HFFc6 (cell line): ENCODE data around the gene MREG. TPM values are rescaled to one million over a fixed set of nuclear protein-coding genes. Genes with fewer than 3 reads are reported as not detected.

Source experiments
- DNase-seq: peaks from one replicate; pipeline ENCODE4 v3.0.0-alpha.2; 2018
- H3K27ac Mint-ChIP-seq: 2 replicates; pipeline ENCODE4 v1.8.0; 2020; ENCODE audit warnings: mild to moderate bottlenecking, mixed read lengths
- H3K27me3 Mint-ChIP-seq: 2 replicates; pipeline ENCODE4 v1.8.0; 2021; ENCODE audit warnings: mild to moderate bottlenecking, moderate library complexity, mixed read lengths; ENCODE audit not compliant: insufficient read depth
- H3K36me3 Mint-ChIP-seq: 2 replicates; pipeline ENCODE4 v1.8.0; 2021; ENCODE audit warnings: low read depth, mixed read lengths
- H3K4me1 Mint-ChIP-seq: 2 replicates; pipeline ENCODE4 v1.8.0; 2020; ENCODE audit warnings: low read depth, mixed read lengths
- H3K4me3 Mint-ChIP-seq: 2 replicates; pipeline ENCODE4 v1.8.0; 2020; ENCODE audit warnings: mild to moderate bottlenecking, moderate library complexity, mixed read lengths
- H3K9me3 Mint-ChIP-seq: 2 replicates; pipeline ENCODE4 v1.8.0; 2020; ENCODE audit warnings: mild to moderate bottlenecking, mixed read lengths
- total RNA-seq, 6 experiments: library from RNA; stranded (reverse); fragmentation: NEBNext Ultra II Directional; extraction: Animal tissue kit (Norgen Biotek cat#: 25700); gene quantifications; 2 replicates in 1 of 6; 3 replicates in 5 of 6; pipeline ENCODE4 v1.2.3, GENCODE V29; 2021
- TF ChIP-seq, protein P1 (sequence below): fragments of 200-600 bp; sonication (generic); IDR thresholded peaks from 2 replicates; pipeline ENCODE4 v1.5.0; 2021; ENCODE audit warnings: antibody characterized with exemption, mild to moderate bottlenecking

Gene MREG
- total RNA-seq, 6 experiments from 2014 or later = 2.0 to 3.5 (median 3.2) TPM

DNA sequence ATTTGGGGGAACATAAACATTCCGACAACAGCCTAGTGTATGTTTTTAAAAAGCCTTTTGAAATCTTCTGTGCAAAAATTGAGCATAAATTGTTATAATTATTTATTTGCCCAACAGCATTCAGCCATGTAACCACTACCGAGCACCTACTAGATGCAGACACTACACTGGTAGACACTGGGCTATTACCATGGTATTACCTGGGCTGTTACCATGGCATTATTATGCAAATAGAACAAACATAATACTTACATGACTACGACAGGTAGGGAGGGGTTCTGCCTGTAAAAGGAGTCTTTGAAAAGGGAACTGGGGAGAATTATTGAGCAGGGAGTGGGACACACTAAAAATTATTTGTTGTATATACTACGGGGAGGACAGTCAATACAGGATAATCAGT is 116.4 kb downstream of the MREG start:
- no peaks in the 10 kb centered on the region for H3K27me3 Mint-ChIP-seq
- H3K4me1 Mint-ChIP-seq = peaks cover 34% of the 10 kb centered on the region
- H3K36me3 Mint-ChIP-seq = no peaks in the 10 kb centered on the region
- no peaks in the 10 kb centered on the region for H3K9me3 Mint-ChIP-seq
- TF ChIP-seq, protein P1, sequence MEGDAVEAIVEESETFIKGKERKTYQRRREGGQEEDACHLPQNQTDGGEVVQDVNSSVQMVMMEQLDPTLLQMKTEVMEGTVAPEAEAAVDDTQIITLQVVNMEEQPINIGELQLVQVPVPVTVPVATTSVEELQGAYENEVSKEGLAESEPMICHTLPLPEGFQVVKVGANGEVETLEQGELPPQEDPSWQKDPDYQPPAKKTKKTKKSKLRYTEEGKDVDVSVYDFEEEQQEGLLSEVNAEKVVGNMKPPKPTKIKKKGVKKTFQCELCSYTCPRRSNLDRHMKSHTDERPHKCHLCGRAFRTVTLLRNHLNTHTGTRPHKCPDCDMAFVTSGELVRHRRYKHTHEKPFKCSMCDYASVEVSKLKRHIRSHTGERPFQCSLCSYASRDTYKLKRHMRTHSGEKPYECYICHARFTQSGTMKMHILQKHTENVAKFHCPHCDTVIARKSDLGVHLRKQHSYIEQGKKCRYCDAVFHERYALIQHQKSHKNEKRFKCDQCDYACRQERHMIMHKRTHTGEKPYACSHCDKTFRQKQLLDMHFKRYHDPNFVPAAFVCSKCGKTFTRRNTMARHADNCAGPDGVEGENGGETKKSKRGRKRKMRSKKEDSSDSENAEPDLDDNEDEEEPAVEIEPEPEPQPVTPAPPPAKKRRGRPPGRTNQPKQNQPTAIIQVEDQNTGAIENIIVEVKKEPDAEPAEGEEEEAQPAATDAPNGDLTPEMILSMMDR = no peak
- no peak overlapping the region for H3K27ac Mint-ChIP-seq
- no peak overlapping the region for H3K4me3 Mint-ChIP-seq
- no peak for DNase-seq

DNA sequence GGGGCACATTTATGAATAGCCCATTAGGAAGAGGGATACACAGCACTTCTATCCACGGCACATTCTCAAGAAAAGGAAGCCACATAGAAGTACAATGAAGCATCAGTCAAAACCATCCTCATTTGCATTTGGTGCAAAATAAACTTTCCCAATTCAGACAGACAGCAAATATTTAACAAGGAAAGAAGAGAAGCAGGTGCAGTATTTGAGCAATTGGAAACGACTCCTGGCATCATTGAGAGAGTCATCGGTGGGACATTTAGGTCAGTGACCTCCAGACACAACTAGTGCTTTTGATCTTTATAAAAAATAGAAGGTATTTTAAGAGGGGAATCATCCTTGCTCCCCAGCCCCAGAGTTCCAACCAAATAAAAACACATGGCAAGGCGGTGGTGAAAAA is 118.0 kb downstream of the MREG start:
- TF ChIP-seq, protein P1 = no peak
- Mint-ChIP-seq H3K4me1 (peaks cover 20% of the 10 kb centered on the region), H3K27me3 (no peaks in the 10 kb centered on the region), H3K9me3 (no peaks in the 10 kb centered on the region), H3K27ac (no peak overlapping the region), H3K36me3 (no peaks in the 10 kb centered on the region), H3K4me3 (no peak overlapping the region)
- DNase-seq = no peak

Other genes with a start within 250 kb of the MREG start
- 1 to 10 TPM; 4.9 to 7.5 (median 6.4) TPM for gene PECR, start 68.3 kb upstream of the MREG start, total RNA-seq
- under 1 TPM in 3 of 6 experiments, not detected in 3; 0.09 to 0.25 (median 0.13) TPM for gene TMEM169, start 68.4 kb upstream of the MREG start, total RNA-seq
- 100 to 1,000 TPM; 291 to 372 (median 352) TPM for gene XRCC5, start 95.8 kb upstream of the MREG start, total RNA-seq